OCI-LY3 (cell line): Measurements from ENCODE around the gene PLEKHG3.

Experiments used
- H2AFZ ChIP-seq: fragments of 200-600, 300-600 bp; shearing (Covaris generic); 2 replicates; pipeline ENCODE4 v1.6.0; 2014; ENCODE audit warnings: antibody characterized with exemption, low read depth, low read length
- H3K27ac ChIP-seq: fragments of 200-600, 300-600 bp; sonication (generic); 2 replicates; pipeline ENCODE4 v1.5.1; 2014; ENCODE audit warnings: mild to moderate bottlenecking, low read length, moderate library complexity, mixed read lengths
- H3K27me3 ChIP-seq: fragments of 200-600, 300-600 bp; sonication (generic); 2 replicates; pipeline ENCODE4 v1.6.1; 2014; ENCODE audit warnings: low read depth, low read length, mixed read lengths
- H3K36me3 ChIP-seq: fragments of 200-600, 300-600 bp; sonication (generic); replicated peaks from 2 replicates; pipeline ENCODE3; 2014; ENCODE audit warnings: low read depth, low read length, mixed read lengths
- H3K4me1 ChIP-seq: fragments of 300-600, 200-600 bp; sonication (generic); 2 replicates; pipeline ENCODE4 v1.6.1; 2014; ENCODE audit warnings: low read length, mixed read lengths
- H3K4me2 ChIP-seq: fragments of 200-600, 300-600 bp; sonication (generic); 2 replicates; pipeline ENCODE4 v1.6.1; 2014; ENCODE audit warnings: low read length, mixed read lengths
- H3K4me3 ChIP-seq: fragments of 300-600, 200-600 bp; sonication (generic); 2 replicates; pipeline ENCODE4 v1.5.1; 2014; ENCODE audit warnings: antibody characterized with exemption, mild to moderate bottlenecking, low read length, moderate library complexity
- H3K79me2 ChIP-seq: fragments of 300-600, 200-600 bp; shearing (Covaris generic); 2 replicates; pipeline ENCODE4 v1.6.1; 2014; ENCODE audit warnings: mild to moderate bottlenecking, low read length, mixed read lengths
- H3K9ac ChIP-seq: fragments of 300-600, 200-600 bp; shearing (Covaris generic); 2 replicates; pipeline ENCODE4 v1.6.0; 2014; ENCODE audit warnings: mild to moderate bottlenecking, low read length, moderate library complexity
- H3K9me3 ChIP-seq: fragments of 200-600, 300-600 bp; shearing (Covaris generic); 2 replicates; pipeline ENCODE4 v1.6.1; 2014; ENCODE audit warnings: low read length, mixed read lengths; ENCODE audit not compliant: insufficient read depth
- H4K20me1 ChIP-seq: fragments of 200-600, 300-600 bp; sonication (generic); 2 replicates; pipeline ENCODE4 v1.6.1; 2016; ENCODE audit warnings: low read length, mixed read lengths; ENCODE audit not compliant: insufficient read depth
- EZH2phosphoT487 ChIP-seq: fragments of 200-600 bp; shearing (Covaris generic); IDR thresholded peaks from 2 replicates; pipeline ENCODE4 v1.6.1; 2018; ENCODE audit warnings: antibody characterized with exemption, mixed run types, low read depth
- TF ChIP-seq, protein P1 (sequence below): fragments of 200-600, 300-600 bp; sonication (generic); IDR thresholded peaks from 2 replicates; pipeline ENCODE4 v1.5.1; 2014; ENCODE audit warnings: antibody characterized with exemption, low read length, low read depth

The PLEKHG3 gene

DNA sequence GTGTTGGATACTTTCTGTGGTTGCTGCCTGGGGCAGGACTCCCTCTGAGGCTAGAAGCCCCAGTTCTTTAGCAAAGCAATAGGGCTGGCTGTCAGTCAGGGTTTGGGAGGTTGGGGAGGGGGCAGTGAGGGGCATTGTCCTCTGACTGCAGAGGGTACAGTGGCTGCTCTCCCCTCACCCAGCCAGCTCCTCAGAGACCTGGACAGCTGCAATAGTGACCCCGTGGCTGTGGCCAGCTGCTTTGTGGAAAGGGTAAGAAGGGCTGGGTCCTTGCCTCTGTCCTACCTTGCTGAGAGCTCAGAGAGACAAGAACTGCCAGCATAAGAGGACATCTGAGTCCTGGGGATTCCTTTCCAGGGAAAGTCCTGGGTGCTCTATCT, 25.8 kb downstream of the PLEKHG3 start:
- Histone ChIP-seq H4K20me1 (no peaks in the 10 kb centered on the region), H3K9me3 (no peaks in the 10 kb centered on the region), H3K4me3 (no peak overlapping the region), H3K27me3 (peaks cover 8% of the 10 kb centered on the region; the same call in 1 of the 2 replicates), H3K36me3 (no peaks in the 10 kb centered on the region), H3K79me2 (no peaks in the 10 kb centered on the region), H3K4me1 (peaks cover 19% of the 10 kb centered on the region), H3K27ac (no peak overlapping the region), H3K9ac (no peak overlapping the region), H2AFZ (no peak overlapping the region), H3K4me2 (no peak overlapping the region)
- TF ChIP-seq, protein P1, sequence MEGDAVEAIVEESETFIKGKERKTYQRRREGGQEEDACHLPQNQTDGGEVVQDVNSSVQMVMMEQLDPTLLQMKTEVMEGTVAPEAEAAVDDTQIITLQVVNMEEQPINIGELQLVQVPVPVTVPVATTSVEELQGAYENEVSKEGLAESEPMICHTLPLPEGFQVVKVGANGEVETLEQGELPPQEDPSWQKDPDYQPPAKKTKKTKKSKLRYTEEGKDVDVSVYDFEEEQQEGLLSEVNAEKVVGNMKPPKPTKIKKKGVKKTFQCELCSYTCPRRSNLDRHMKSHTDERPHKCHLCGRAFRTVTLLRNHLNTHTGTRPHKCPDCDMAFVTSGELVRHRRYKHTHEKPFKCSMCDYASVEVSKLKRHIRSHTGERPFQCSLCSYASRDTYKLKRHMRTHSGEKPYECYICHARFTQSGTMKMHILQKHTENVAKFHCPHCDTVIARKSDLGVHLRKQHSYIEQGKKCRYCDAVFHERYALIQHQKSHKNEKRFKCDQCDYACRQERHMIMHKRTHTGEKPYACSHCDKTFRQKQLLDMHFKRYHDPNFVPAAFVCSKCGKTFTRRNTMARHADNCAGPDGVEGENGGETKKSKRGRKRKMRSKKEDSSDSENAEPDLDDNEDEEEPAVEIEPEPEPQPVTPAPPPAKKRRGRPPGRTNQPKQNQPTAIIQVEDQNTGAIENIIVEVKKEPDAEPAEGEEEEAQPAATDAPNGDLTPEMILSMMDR: no peak
- TF ChIP-seq EZH2phosphoT487: no peak

DNA sequence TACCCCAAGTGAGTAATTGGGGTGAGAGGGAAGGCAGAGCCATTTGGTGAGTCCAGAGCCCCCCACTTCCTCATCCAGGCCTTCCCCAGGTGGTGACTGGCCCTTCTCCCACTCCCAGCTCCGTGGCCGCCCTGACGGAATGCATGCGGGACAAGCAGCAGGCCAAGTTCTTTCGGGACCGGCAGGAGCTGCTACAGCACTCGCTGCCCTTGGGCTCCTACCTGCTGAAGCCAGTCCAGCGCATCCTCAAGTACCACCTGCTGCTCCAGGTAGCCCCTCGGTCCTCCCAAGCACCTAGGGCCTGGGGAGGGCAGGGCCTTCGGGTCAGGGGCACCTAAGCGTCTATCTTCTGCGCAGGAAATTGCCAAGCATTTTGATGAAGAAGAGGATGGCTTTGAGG, 26.5 kb downstream of the PLEKHG3 start:
- Histone ChIP-seq H3K79me2 (no peaks in the 10 kb centered on the region), H3K4me1 (peaks cover 19% of the 10 kb centered on the region), H4K20me1 (no peaks in the 10 kb centered on the region), H3K27me3 (peaks cover 6% of the 10 kb centered on the region; the same call in 1 of the 2 replicates), H3K4me3 (no peak overlapping the region), H3K9ac (no peak overlapping the region), H2AFZ (no peak overlapping the region), H3K4me2 (no peak overlapping the region), H3K9me3 (no peaks in the 10 kb centered on the region), H3K27ac (no peak overlapping the region), H3K36me3 (no peaks in the 10 kb centered on the region)
- TF ChIP-seq EZH2phosphoT487: no peak
- TF ChIP-seq, protein P1: no peak

DNA sequence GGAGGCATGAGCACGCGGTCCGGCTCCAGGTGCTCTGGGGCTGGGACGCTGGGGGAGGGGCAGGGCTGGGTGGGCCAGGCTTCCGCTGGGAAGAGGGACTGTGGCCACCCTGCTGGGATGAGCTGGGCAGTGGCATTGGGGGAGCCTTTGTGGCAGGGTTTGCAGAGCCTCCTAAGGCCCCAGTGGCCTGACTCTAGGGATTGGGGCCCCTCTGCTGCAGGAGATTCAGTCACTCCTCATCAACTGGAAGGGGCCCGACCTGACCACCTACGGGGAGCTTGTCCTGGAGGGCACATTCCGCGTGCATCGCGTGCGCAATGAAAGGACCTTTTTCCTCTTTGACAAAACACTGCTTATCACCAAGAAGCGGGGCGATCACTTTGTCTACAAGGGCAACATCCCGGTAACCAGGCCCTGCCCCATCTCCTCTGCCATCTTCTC, 26.9 kb downstream of the PLEKHG3 start:
- Histone ChIP-seq H3K9me3 (no peaks in the 10 kb centered on the region), H3K27ac (no peak overlapping the region), H4K20me1 (no peaks in the 10 kb centered on the region), H2AFZ (no peak overlapping the region), H3K4me3 (no peak overlapping the region), H3K9ac (no peak overlapping the region), H3K27me3 (0 out of 2 replicates have a peak, but pooled peaks cover under 1% of the 10 kb centered on the region), H3K36me3 (no peaks in the 10 kb centered on the region), H3K79me2 (no peaks in the 10 kb centered on the region), H3K4me1 (peaks cover 16% of the 10 kb centered on the region), H3K4me2 (no peak overlapping the region)
- no peak for TF ChIP-seq EZH2phosphoT487
- TF ChIP-seq, protein P1: no peak

DNA sequence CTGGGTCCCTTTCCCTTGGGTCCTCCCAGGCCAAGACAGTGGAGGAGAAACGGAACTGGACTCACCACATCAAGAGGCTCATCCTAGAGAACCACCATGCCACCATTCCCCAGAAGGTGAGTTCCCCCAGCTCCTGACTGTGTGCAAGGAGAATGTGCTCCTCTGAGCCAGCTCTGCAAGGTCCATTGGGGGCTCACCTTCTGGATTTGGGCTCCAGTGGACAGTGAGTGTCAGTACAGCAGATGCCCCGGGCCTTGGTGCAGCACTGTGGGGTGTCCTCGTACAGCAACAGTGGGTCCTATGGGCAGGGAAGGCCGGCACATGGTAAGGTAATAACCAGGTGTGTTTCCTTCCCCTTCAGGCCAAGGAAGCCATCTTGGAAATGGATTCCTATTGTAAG, 27.8 kb downstream of the PLEKHG3 start:
- H3K9ac ChIP-seq: no peak overlapping the region
- peaks cover 7% of the 10 kb centered on the region for H3K4me1 ChIP-seq
- no peak overlapping the region for H3K4me3 ChIP-seq
- no peaks in the 10 kb centered on the region for H3K27me3 ChIP-seq
- no peak overlapping the region for H3K27ac ChIP-seq
- no peaks in the 10 kb centered on the region for H4K20me1 ChIP-seq
- H3K4me2 ChIP-seq: no peak overlapping the region
- H3K79me2 ChIP-seq: no peaks in the 10 kb centered on the region
- H2AFZ ChIP-seq: no peak overlapping the region
- H3K36me3 ChIP-seq: no peaks in the 10 kb centered on the region
- TF ChIP-seq, protein P1: no peak
- no peak for TF ChIP-seq EZH2phosphoT487
- H3K9me3 ChIP-seq: no peaks in the 10 kb centered on the region
